HG03196 (cell line): ENCODE data around the gene OTOS.

ENCODE experiments used
- ATAC-seq: cut with Tn5 transposase; IDR thresholded peaks from one replicate; pipeline ENCODE4 v1.9.1; 2021; ENCODE audit not compliant: unreplicated experiment

OTOS gene

DNA sequence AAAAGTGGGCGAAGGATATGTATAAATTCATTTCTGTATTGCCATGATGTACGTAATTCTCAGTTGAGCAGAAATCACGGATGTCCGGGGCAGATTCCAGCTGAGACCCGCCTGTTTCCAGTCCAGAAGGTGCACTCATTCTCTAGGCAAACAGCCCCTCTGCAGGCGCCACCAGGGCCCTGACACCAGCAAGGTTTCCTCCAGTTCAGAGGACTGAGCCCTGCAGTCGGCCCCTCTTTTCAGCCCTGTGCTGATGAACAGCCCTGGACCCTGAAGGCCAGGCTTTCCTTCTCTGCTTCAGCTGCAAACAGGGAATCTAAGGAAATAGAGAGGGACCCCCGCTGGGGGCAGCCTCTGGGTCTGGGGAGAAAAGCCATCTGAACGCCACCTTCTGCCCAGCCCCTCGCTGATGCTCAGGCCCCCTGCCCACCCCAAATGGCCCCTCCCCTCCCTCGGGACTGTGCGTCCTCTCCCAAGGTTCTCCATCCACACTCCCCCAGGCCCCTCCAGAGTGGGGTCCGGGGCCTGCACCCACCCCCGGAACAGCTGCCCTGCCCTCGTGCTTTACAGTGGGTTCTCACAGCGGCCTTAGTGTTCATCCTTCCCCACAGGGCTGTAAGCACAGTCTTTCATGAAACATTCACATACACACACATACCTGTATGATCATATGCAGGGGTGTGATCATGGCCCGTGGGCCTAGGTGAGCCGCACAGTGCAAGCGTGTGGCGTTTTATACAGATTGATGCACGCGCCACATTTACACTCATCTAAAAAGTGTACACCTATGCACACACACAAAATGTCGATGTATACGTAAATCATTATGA lies 16.4 kb downstream of the OTOS start:
- no peak for ATAC-seq

DNA sequence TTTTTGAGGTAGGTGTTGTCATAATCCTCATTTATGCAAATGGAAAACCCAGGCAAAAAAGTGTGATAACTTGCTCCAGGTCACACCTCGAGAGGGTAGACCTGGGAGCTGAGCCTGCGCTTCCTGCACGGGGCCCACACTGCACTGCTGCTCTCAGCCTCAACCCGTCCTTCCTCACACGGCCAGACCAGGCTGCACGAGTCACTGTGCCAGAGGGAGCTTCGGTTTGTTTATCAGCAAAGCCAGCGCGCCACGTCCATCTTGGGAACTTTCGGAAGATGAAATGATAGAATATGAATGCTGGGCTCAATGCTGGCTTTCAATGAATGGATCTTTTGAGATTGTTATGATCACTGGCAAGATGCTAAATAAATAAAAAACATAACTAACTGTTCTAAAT lies 18.8 kb downstream of the OTOS start:
- ATAC-seq = no peak

DNA sequence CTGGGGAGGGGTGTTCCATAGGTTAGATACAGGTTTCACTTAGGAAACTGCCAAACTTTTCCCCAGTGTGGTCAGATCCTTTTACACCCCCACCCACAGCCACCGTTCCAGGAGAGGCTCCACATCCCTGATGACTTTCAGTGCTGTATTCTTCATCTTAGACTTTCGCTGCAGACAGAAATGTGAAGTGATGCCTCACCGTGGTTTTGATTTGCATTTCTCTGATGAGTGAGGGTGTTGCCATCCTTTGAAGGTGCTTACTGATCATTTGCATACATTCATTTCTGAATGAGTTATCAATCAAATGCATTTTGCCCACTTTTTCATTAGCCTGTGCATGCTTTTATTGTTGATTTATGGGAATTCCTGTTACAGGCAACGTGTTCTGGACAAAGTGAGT lies 19.3 kb downstream of the OTOS start:
- ATAC-seq = no peak

DNA sequence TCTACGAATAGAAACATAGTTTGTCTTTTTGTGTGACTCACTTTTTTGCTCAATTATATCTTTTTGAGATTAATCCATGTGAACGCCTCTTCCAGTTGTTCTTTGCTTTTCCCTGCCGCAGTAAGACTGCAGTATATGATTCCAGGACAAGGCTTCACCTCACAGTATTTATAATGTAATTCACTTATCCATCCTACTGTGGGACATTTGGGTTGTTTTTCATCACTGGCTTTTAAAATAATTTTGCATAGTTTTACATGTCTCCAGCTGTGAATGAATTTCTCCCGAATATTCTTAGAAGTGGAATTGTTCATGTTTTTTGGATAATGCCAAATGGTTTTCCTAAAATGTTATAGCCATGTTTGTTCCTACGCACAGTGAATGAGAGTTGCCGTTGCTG lies 26.2 kb downstream of the OTOS start:
- ATAC-seq = no peak

DNA sequence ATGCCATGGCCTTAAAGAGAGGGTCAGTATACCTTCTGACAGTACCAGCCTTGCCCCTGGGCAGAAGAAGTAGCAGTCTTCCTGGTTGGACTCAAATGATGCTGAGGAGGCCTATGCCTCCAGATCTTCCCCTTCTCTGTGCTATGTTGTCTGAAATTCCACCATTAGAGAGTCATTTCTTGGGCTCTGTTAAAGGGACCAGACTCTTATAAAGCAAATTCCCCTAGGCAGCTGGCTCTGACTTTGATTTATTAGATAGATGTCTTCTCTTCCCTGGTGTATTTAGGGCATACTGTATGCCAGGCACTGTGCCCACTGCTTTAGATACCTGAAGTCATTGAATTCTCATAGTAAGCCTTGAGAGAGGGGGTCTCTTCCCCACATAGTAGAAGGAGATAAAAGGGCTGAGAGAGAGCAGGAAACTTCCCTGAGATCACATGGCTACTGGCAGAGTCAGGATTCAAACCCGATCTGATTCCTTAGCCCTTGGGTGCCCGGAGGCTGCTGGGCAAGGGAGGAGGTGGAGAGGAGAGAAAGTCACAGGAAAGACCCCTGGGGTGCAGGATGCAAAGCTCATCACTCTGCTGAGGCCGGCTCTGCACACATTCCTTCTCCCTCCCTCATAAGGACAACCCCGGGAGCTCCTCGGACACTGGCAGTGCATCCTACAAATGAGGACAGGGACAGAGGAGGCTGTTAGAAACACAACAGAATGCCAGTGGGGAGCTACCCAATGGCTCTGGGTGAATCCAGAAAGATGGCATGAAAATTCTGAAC lies 27.4 kb downstream of the OTOS start:
- ATAC-seq = no peak

DNA sequence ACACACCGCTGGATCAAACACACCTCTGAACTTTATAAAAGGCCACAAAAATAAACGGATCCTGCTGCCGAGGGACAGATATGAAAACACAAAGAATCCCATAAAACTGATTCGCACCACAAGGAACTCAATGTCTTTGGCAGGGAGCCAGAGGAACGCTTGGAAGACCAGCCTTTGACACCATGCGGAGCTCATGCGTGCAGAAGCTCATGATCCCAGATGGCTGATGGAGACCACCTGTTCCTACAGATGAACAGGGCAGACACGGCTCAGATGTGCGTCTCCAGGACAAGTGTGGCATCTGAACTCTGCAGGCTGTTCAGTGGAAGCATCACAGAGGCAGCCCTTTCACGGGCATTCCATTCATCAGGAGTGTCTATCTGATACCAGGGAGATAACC lies 29.2 kb downstream of the OTOS start:
- no peak for ATAC-seq

DNA sequence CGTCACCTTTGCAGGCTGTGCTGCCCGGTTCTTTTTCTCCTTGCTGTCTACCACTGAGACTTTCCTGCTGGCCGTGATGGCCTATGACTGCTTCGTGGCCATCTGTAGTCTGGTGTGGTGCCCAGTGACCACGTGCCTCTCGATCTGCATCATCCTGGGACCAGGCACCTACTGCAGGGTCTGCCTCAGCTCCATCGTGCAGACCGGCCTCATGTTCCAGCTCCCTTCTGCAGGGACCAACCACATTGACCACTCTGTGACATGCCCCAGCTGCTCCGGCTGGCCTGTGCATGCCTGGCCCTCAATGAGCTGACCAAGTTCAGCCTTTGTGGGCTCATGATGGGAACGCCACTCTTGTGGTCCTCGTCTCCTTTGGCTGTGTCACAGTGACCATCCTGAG lies 31.1 kb downstream of the OTOS start:
- no peak for ATAC-seq

DNA sequence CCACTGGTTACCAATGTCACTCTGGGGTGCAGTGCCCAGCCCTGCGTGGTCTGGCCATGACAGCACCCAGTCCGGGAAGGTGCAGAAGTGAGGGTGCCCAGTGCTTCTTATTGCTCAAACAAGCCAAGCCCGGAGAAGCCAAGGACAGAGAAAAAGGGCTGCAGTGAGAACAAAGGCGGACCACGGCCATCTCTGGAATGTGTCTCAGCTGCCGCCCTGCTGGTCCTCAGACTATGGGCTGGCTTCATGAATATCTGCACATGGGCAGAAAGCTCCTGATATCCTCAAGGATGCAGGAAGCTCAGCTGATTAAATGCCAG lies 33.0 kb downstream of the OTOS start:
- ATAC-seq = no peak

DNA sequence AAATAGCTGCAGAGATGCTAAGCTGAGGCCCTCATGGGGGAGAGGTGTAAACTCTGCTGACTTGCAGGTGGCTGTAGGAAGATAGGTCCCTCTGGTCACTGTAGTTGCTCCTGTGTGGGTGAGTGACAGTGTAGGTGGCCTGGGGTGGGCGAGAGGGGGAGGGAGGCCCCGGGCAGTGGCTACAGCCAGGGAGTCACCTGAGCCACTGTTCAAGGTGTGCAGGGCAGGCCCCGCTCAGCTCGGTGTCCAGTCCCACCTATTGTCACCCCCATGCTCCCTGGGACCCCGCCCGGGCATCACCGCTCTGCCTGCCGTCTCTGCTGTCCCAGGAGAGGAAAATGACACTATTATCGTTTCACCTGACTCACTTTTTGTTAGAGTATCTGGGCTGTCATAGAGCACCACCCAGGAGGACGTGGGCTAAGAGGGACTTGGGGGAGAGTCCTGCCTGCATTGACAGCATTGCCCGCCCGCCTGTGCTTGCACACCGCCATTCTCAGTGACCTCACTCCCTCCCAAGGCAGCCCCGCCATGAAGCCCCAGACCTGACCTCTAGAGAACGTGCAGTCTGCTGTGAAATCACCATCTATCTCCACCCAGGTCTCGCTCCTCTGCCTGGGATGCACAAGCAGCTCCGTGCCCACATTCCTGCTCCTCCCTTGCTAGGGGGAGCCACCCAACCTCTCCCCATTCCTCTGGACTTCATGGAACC lies 33.5 kb downstream of the OTOS start:
- no peak for ATAC-seq

DNA sequence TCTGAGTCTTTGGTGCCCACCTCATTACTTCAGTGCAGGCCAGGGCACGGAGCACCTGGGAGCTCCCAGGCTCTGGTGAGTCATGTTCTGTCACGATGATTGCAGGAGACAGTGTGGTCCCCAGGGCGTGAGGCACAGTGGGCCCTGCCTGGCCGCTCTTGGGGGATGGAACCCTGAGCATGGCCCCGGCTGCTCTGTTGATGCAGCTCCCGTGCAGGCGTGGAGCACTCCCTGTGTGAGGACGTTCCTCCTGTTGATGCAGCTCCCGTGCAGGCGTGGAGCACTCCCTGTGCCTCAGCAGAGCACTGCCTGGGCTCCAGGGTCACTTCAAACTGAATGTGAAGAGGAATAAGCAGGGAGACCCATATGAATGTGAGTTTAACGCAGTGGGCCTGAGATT lies 34.5 kb downstream of the OTOS start:
- ATAC-seq = no peak

DNA sequence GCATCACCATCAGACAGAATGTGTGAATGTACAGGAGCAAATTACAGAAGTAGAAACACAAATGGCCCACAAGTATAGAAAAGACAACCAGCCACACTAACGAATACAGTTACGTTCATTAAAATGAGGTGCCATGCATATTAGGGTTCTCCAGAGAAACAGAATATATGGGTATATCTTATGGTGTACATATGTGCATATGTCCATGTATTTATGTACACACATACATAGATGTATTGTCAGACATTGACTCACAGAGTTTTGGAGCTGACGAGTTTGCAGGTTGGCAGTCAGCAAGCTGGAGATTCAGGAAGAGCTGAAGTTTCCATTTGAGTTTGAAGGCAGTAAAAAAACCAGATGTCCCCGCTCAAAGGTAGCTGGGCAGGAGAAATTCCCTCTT lies 37.3 kb downstream of the OTOS start:
- no peak for ATAC-seq

DNA sequence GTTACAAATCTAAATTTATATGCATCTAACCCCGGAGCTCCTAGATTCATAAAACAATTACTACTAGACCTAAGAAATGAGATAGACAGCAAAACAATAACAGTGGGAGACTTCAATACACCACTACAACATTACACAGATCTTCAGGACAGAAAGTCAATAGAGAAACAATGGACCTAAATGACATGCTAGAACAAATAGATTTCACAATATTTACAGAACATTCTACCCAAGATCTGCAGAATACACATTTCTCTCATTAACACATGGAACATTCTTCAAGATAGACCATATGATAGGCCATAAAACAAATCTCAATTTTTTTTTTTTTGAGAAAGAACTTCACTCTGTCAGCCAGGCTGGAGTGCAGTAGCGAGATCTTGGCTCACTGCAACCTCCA lies 42.1 kb downstream of the OTOS start:
- no peak for ATAC-seq

DNA sequence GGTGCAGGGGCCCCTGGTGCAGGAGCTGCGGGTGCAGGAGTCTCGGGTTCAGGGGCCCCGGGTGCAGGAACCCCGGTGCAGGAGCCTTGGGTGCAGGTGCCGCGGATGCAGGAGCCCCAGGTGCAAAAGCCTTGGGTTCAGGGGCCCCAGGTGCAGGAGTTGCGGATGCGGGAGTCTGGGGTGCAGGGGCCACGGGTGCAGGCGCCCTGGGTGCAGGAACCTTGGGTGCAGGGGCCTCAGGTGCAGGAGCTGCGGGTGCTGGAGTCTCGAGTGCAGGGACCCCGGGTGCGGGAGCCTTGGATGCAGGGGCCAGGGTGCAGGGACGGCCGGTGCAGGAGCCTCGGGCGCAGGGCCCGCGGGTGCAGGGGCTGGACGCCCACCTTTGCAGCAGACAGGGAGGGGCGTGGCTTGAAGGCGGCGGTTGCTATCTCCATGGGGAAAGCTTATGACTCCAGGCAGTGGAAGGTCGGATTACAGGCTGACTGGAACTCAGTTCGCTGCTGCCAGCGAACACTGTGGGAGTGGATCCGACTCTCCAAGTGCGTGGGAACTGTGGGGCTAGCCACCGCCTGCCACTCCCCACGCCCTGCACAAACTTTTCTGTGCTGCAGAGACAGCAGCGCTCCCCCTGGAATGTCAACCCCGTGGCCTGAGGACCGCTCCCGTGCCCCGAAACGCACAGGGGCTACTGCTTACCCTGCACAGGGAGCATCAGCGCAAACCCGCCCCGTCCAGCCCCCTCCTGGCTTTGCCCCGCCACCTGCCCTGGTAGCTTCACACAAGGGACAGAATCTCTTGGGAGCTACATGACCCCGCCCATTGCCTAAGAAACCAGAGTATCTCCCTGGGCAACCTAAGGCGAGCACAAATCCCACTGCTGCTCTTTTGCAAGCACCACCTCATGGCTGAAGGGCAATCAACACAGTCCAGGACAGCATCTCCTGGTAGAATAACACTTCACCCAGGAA lies 44.6 kb downstream of the OTOS start:
- no peak for ATAC-seq

DNA sequence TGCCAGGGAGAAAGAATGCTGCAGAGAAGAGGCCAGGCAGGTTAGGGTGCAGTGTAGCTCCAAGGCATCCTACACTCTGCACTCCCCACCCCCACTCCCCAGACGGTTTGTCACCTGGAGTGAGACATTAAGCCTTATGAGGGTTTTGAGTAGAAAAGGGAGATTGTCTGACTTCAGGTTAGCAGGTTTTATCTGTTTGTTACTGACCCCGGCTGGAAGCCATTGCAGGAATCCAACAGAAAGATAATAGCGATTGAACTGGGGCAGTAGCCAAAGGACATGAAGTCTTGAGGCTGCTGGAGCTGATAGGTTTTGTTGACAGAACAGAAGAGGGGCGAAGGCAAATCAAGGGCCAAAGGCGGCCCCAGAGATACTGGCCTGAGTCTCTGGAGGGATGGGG lies 51.2 kb downstream of the OTOS start:
- ATAC-seq = no peak
